ENCODE data around the gene TST.

Gene TST

GRCh38 chr22:36964106-36964505 is 55.1 kb downstream of the TST start:
- H3K79me2 ChIP-seq (ENCODE audit: insufficient read depth, low read length), result no peaks in the 10 kb centered on the region
- TF ChIP-seq, protein P1, sequence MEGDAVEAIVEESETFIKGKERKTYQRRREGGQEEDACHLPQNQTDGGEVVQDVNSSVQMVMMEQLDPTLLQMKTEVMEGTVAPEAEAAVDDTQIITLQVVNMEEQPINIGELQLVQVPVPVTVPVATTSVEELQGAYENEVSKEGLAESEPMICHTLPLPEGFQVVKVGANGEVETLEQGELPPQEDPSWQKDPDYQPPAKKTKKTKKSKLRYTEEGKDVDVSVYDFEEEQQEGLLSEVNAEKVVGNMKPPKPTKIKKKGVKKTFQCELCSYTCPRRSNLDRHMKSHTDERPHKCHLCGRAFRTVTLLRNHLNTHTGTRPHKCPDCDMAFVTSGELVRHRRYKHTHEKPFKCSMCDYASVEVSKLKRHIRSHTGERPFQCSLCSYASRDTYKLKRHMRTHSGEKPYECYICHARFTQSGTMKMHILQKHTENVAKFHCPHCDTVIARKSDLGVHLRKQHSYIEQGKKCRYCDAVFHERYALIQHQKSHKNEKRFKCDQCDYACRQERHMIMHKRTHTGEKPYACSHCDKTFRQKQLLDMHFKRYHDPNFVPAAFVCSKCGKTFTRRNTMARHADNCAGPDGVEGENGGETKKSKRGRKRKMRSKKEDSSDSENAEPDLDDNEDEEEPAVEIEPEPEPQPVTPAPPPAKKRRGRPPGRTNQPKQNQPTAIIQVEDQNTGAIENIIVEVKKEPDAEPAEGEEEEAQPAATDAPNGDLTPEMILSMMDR (conservative IDR thresholded peaks at IDR 0.05; ENCODE audit: low read length), result no peak
- no peak for TF ChIP-seq EZH2phosphoT487 (IDR thresholded peaks at IDR 0.05; ENCODE audit: borderline replicate concordance)
- H3K36me3 ChIP-seq (ENCODE audit: insufficient read depth, low read length), result no peaks in the 10 kb centered on the region
- H3K27me3 ChIP-seq (ENCODE audit: insufficient read depth, low read length, poor library complexity, severe bottlenecking), result peaks cover 20% of the 10 kb centered on the region
- H3K4me3 ChIP-seq (ENCODE audit: low read length, poor library complexity, severe bottlenecking), result no peak overlapping the region
- H3F3A ChIP-seq (ENCODE audit: low read depth), result no peaks in the 10 kb centered on the region
- H2AFZ ChIP-seq (ENCODE audit: low read length), result no peak overlapping the region
- no peaks in the 10 kb centered on the region for H3K4me1 ChIP-seq (ENCODE audit: insufficient read depth, low read length, poor library complexity, severe bottlenecking)
- H4K20me1 ChIP-seq (ENCODE audit: insufficient read depth, low read length, poor library complexity, severe bottlenecking), result no peaks in the 10 kb centered on the region
- no peak overlapping the region for H3K9ac ChIP-seq (ENCODE audit: low read depth, low read length, poor library complexity, severe bottlenecking)
- H3K9me2 ChIP-seq (replicated peaks; ENCODE audit: low read depth, low read length), result no peaks in the 10 kb centered on the region
- no peak overlapping the region for H3K4me2 ChIP-seq (ENCODE audit: low read depth, low read length, poor library complexity, severe bottlenecking)
- no peaks in the 10 kb centered on the region for H3K9me3 ChIP-seq (ENCODE audit: insufficient read depth, low read depth, low read length)

DNA sequence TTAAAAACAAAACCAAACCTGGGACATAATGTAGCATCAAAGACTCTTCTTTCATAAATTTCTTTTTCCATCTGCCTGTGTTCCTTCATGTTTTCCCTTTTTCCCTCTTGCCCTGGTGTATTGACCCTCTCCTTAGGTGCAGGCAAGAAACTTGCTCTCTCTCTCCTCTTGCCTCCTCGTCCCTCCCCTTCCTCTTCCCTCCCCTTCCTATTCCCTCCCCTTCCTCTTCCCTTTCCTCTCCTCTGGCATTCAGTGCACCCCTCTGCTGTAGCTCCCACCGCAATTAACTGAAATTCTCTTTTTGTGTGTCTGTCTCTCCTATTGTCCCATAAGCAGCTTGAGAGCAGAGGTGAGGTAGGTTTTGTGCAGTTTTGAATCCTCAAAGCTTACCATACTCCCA is 55.9 kb downstream of the TST start:
- H3K9ac ChIP-seq (ENCODE audit: low read depth, low read length, poor library complexity, severe bottlenecking), result no peak overlapping the region
- peaks cover 20% of the 10 kb centered on the region for H3K27me3 ChIP-seq (ENCODE audit: insufficient read depth, low read length, poor library complexity, severe bottlenecking)
- H2AFZ ChIP-seq (ENCODE audit: low read length), result peak overlapping the region; percentile 35; the same call in 1 of the 2 replicates

DNA sequence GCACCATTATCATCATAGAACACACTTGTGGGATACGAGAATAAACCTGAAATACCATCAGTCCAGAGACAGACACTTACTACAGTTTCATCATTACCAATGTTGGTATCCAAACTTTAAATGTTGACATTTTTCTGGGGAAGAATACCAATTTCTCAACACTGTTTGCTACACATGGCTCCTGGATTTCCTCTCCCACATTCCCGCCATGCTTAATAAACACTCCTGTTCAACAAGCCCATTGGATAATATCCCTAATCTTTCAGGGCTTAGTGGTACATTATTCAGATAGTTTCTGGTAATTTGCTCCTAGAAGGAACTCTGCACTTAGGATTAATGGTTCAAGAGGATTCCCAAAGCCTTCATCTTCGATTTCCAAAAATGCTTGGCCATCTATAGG is 57.6 kb downstream of the TST start:
- no peak overlapping the region for H3K4me2 ChIP-seq (ENCODE audit: low read depth, low read length, poor library complexity, severe bottlenecking)
- no peak overlapping the region for H3K4me3 ChIP-seq (ENCODE audit: low read length, poor library complexity, severe bottlenecking)
- no peaks in the 10 kb centered on the region for H3K79me2 ChIP-seq (ENCODE audit: insufficient read depth, low read length)

More for the DNA sequence above, 55.9 kb downstream of the TST start:
- Histone ChIP-seq H4K20me1 (ENCODE audit: insufficient read depth, low read length, poor library complexity, severe bottlenecking) (no peaks in the 10 kb centered on the region), H3K4me1 (ENCODE audit: insufficient read depth, low read length, poor library complexity, severe bottlenecking) (no peaks in the 10 kb centered on the region), H3K9me2 (replicated peaks; ENCODE audit: low read depth, low read length) (no peaks in the 10 kb centered on the region), H3K9me3 (ENCODE audit: insufficient read depth, low read depth, low read length) (no peaks in the 10 kb centered on the region), H3K4me2 (ENCODE audit: low read depth, low read length, poor library complexity, severe bottlenecking) (no peak overlapping the region), H3K36me3 (ENCODE audit: insufficient read depth, low read length) (no peaks in the 10 kb centered on the region), H3K79me2 (ENCODE audit: insufficient read depth, low read length) (no peaks in the 10 kb centered on the region), H3K4me3 (ENCODE audit: low read length, poor library complexity, severe bottlenecking) (no peak overlapping the region), H3F3A (ENCODE audit: low read depth) (no peaks in the 10 kb centered on the region)
- TF ChIP-seq EZH2phosphoT487 (IDR thresholded peaks at IDR 0.05; ENCODE audit: borderline replicate concordance), result no peak
- TF ChIP-seq, protein P1 (conservative IDR thresholded peaks at IDR 0.05; ENCODE audit: low read length), result no peak

More for the DNA sequence above, 57.6 kb downstream of the TST start:
- H4K20me1 ChIP-seq (ENCODE audit: insufficient read depth, low read length, poor library complexity, severe bottlenecking), result no peaks in the 10 kb centered on the region
- H3K9ac ChIP-seq (ENCODE audit: low read depth, low read length, poor library complexity, severe bottlenecking), result no peak overlapping the region
- TF ChIP-seq EZH2phosphoT487 (IDR thresholded peaks at IDR 0.05; ENCODE audit: borderline replicate concordance), result no peak
- TF ChIP-seq, protein P1 (conservative IDR thresholded peaks at IDR 0.05; ENCODE audit: low read length), result no peak
- H3K9me3 ChIP-seq (ENCODE audit: insufficient read depth, low read depth, low read length), result no peaks in the 10 kb centered on the region
- H3K27me3 ChIP-seq (ENCODE audit: insufficient read depth, low read length, poor library complexity, severe bottlenecking), result peaks cover 20% of the 10 kb centered on the region
- no peak overlapping the region for H2AFZ ChIP-seq (ENCODE audit: low read length)
- H3K36me3 ChIP-seq (ENCODE audit: insufficient read depth, low read length), result no peaks in the 10 kb centered on the region
- H3K9me2 ChIP-seq (replicated peaks; ENCODE audit: low read depth, low read length), result no peaks in the 10 kb centered on the region
- no peaks in the 10 kb centered on the region for H3F3A ChIP-seq (ENCODE audit: low read depth)
- no peaks in the 10 kb centered on the region for H3K4me1 ChIP-seq (ENCODE audit: insufficient read depth, low read length, poor library complexity, severe bottlenecking)
